Esophagus squamous epithelium (tissue), 4 donors: ENCODE results near the gene IRGM.
"Not testable (repeated sequence)": the region's sequence is repeated elsewhere in the genome, so short reads cannot be mapped to it uniquely, and the experiment has no call there.

Experiments used
- CTCF ChIP-seq, 6 experiments: fragments of 450-650 bp in 4 of 6; fragments of 200-600 bp in 2 of 6; sonication (generic) in 2 of 6; IDR thresholded peaks; one replicate each; pipeline ENCODE4 v1.5.1; 2016 to 2019; ENCODE audit warnings: antibody characterized with exemption in 6 of 6, mild to moderate bottlenecking in 4 of 6, moderate library complexity in 4 of 6
- POLR2A ChIP-seq, 4 donors: fragments of 450-650 bp; IDR thresholded peaks; one replicate each; pipeline ENCODE4 v1.6.1; 2017; ENCODE audit warnings: antibody characterized with exemption in 4 of 4, mild to moderate bottlenecking in 4 of 4, moderate library complexity in 3 of 4

- not testable (repeated sequence) for TF ChIP-seq CTCF, POLR2A (IDR thresholded peaks at IDR 0.05)
These were observed at the start of gene IRGM for GRCh38 chr5:150846308-150846653.
